ENCODE results near the gene ZEB1. TPM values are rescaled to one million over a fixed set of nuclear protein-coding genes. Genes with fewer than 3 reads are reported as not detected.

ZEB1 gene
- total and polyA plus RNA-seq, 2 of the 8 experiments (the other 6 are each of a cell fraction or from before 2014, with no cell fraction given): 0.08 to 0.15 TPM

- no peak for TF ChIP-seq CHD7 (IDR thresholded peaks at IDR 0.05; ENCODE audit: insufficient replicate concordance, low read length)
These were observed 31.9 kb downstream of the ZEB1 start (continued) for GRCh38 chr10:31350891-31351290.
